GM06990 (cell line): ENCODE results near the gene PRR20B.
"Not testable (repeated sequence)": the region's sequence is repeated elsewhere in the genome, so short reads cannot be mapped to it uniquely, and the experiment has no call there.

Experiments
- DNase-seq: peaks from one replicate; pipeline ENCODE4 v3.0.0-alpha.2; 2011; ENCODE audit not compliant: insufficient read length; ENCODE audit errors: extremely low read depth
- H3K27me3 ChIP-seq: replicated peaks from 2 replicates; pipeline ENCODE4 v1.6.0; 2011; ENCODE audit warnings: low read length; ENCODE audit not compliant: control insufficient read depth, insufficient read depth
- H3K36me3 ChIP-seq: 2 replicates; pipeline ENCODE4 v1.5.1; 2011; ENCODE audit warnings: low read length; ENCODE audit not compliant: control insufficient read depth, insufficient read depth
- H3K4me3 ChIP-seq: replicated peaks from 2 replicates; pipeline ENCODE4 v1.5.1; 2011; ENCODE audit warnings: low read depth, mild to moderate bottlenecking, control low read depth, low read length
- TF ChIP-seq, protein P1 (sequence below): IDR thresholded peaks from 2 replicates; pipeline ENCODE4 v1.5.1; 2011; ENCODE audit warnings: low read length, control low read depth, mild to moderate bottlenecking, inconsistent platforms; ENCODE audit not compliant: insufficient read depth, poor library complexity, severe bottlenecking

Gene PRR20B

DNA sequence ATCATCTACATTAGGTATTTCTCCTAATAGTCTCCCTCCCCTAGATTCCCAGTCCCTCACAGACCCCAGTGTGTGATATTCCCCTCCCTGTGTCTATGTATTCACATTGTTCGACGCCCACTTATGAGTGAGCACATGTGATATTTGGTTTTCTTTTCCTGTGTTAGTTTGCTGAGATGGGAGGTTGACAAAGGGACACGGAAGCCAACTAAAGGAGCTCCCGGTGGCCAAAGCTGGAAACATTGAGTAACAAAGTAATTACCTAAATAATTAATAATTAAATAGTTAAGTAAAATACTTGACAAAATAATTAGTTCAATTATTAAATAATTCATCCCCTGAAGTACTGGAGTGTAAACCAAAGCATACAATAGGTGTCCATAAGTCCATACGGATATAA is 8.3 kb upstream of the PRR20B start:
- TF ChIP-seq, protein P1, sequence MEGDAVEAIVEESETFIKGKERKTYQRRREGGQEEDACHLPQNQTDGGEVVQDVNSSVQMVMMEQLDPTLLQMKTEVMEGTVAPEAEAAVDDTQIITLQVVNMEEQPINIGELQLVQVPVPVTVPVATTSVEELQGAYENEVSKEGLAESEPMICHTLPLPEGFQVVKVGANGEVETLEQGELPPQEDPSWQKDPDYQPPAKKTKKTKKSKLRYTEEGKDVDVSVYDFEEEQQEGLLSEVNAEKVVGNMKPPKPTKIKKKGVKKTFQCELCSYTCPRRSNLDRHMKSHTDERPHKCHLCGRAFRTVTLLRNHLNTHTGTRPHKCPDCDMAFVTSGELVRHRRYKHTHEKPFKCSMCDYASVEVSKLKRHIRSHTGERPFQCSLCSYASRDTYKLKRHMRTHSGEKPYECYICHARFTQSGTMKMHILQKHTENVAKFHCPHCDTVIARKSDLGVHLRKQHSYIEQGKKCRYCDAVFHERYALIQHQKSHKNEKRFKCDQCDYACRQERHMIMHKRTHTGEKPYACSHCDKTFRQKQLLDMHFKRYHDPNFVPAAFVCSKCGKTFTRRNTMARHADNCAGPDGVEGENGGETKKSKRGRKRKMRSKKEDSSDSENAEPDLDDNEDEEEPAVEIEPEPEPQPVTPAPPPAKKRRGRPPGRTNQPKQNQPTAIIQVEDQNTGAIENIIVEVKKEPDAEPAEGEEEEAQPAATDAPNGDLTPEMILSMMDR, result no peak
- no peak overlapping the region for H3K4me3 ChIP-seq
- H3K27me3 ChIP-seq, result no peaks in the 10 kb centered on the region
- DNase-seq, result no peak
- no peaks in the 10 kb centered on the region for H3K36me3 ChIP-seq

DNA sequence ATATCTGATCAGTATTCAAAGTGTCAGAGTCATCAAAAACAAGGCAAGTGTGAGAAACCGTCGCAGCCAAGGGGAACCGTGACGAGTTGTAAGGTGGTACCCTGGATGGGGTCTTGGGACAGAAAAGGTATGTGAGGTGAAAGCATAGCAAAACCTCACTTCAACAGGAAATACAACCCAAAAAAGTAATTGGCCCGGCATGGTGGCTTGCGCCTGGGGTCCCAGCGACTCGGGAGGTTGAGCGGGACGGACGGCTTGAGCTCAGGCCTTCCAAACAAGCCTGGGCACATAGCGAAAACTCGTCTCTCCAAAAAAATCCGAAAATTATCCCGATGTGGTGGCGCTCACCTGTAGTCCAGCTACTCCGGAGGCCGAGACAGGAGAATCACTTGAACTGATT is 7.5 kb upstream of the PRR20B start:
- H3K36me3 ChIP-seq, H3K4me3 ChIP-seq, H3K27me3 ChIP-seq, DNase-seq: not testable (repeated sequence)

DNA sequence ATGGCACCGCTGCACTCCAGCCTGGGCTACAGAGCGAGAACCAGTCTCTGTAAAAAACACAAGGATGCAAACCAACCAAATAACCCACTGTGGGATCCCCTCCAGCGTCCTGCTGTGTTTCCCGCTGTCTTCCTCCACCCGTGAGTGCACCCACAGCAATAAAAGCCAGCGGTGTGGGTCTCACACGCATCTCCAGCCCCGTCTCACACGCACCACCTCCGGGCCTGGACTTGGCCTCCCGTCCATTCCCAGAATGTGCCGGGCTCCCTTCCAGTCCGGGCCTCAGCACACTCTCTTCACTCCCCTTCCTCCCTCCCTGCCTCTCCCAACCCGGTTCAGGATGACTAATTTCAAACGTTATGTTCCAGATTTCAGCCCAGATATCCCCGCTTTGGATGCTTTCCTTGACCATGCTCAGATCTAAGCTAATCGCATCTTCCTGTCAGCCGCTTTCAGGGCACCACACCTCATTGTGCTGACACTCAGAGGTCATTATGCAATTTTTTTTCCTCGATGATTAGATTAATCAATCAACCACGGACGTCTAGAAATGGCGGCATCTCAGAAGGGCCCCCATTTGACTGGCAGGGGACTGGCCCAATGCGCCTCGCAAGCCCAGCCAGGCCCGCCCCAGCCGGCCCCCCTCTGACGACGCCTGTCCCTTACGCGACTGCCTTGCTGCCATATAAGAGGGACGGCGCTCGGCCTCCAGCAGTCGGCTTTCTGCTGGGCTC is 6.9 kb upstream of the PRR20B start, which contains the start of gene PRR20A:
TSS of gene PRR20A (plus strand) at position 684 of the 734 bp plus-strand sequence. CDS start 387 bp downstream, outside the sequence.
- not testable (repeated sequence) for H3K4me3 ChIP-seq, H3K36me3 ChIP-seq, H3K27me3 ChIP-seq, DNase-seq

DNA sequence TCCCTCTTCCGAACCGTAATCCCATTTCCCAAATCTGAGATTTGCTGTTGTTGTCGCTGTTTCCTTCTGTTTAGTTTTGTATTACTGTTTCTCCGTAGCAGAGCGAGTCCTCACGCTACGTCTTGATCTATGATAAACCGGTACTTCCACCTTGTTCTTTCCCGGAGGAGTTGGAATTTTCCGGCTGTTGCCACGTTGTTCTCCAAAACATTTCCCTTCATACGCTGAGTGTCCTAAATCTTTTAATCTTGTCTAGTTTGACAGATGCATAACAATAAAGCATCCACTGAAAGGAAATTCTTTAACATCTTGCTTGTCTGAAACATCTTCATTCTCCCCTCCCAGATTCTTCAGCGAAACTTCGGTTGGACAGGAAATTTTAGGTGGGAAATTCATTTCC is 818 bp downstream of the PRR20B start:
- H3K4me3 ChIP-seq, H3K27me3 ChIP-seq, H3K36me3 ChIP-seq, DNase-seq: not testable (repeated sequence)

DNA sequence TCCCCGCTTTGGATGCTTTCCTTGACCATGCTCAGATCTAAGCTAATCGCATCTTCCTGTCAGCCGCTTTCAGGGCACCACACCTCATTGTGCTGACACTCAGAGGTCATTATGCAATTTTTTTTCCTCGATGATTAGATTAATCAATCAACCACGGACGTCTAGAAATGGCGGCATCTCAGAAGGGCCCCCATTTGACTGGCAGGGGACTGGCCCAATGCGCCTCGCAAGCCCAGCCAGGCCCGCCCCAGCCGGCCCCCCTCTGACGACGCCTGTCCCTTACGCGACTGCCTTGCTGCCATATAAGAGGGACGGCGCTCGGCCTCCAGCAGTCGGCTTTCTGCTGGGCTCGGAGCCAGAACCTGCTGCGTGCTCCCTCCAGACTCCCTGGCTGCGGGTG is 6.5 kb downstream of the PRR20B start, which contains the start of gene PRR20C:
TSS of gene PRR20C (plus strand) at position 301 of the 400 bp plus-strand sequence. CDS start 387 bp downstream, outside the sequence.
- not testable (repeated sequence) for H3K27me3 ChIP-seq, H3K4me3 ChIP-seq, H3K36me3 ChIP-seq, DNase-seq

DNA sequence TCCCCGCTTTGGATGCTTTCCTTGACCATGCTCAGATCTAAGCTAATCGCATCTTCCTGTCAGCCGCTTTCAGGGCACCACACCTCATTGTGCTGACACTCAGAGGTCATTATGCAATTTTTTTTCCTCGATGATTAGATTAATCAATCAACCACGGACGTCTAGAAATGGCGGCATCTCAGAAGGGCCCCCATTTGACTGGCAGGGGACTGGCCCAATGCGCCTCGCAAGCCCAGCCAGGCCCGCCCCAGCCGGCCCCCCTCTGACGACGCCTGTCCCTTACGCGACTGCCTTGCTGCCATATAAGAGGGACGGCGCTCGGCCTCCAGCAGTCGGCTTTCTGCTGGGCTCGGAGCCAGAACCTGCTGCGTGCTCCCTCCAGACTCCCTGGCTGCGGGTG is 13.0 kb downstream of the PRR20B start, which contains the start of gene PRR20D:
TSS of gene PRR20D (plus strand) at position 301 of the 400 bp plus-strand sequence. CDS start 387 bp downstream, outside the sequence.
- H3K4me3 ChIP-seq, DNase-seq, H3K27me3 ChIP-seq, H3K36me3 ChIP-seq: not testable (repeated sequence)

DNA sequence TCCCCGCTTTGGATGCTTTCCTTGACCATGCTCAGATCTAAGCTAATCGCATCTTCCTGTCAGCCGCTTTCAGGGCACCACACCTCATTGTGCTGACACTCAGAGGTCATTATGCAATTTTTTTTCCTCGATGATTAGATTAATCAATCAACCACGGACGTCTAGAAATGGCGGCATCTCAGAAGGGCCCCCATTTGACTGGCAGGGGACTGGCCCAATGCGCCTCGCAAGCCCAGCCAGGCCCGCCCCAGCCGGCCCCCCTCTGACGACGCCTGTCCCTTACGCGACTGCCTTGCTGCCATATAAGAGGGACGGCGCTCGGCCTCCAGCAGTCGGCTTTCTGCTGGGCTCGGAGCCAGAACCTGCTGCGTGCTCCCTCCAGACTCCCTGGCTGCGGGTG is 19.6 kb downstream of the PRR20B start, which contains the start of gene PRR20E:
TSS of gene PRR20E (plus strand) at position 301 of the 400 bp plus-strand sequence. CDS start 387 bp downstream, outside the sequence.
- H3K36me3 ChIP-seq, result not testable (repeated sequence)

DNA sequence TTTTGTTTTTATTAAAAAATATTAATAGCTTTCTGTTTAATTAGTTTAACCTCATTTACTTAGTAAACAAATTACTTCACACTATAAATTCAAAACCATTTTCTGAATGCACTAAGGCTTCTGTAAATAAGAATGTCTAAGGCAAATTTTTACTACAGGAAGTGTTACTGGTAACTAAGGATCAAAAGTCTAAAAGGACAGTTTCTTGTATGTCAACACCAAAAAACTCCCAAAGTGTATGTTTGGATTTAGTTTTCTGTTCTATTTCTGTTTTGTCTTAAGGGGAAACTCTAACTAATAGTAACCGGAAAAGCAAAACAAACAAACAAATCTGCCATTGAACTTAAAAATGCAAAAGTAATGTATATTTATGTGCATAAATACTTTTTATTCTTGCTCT is 44.4 kb downstream of the PRR20B start:
- DNase-seq, result no peak
- TF ChIP-seq, protein P1, result no peak
- no peaks in the 10 kb centered on the region for H3K27me3 ChIP-seq
- no peak overlapping the region for H3K4me3 ChIP-seq
- no peaks in the 10 kb centered on the region for H3K36me3 ChIP-seq

More for the DNA sequence above, 19.6 kb downstream of the PRR20B start, which contains the start of gene PRR20E:
- not testable (repeated sequence) for DNase-seq, H3K27me3 ChIP-seq, H3K4me3 ChIP-seq
